ENCODE data around the gene C3orf20. TPM values are rescaled to one million over a fixed set of nuclear protein-coding genes. Genes with fewer than 3 reads are reported as not detected.
A peak's percentile ranks its signal among the peaks of the same experiment; 100 is the strongest.

The C3orf20 gene
- total and polyA plus RNA-seq, 9 of the 15 experiments (the other 6 are each of a cell fraction or from before 2014, with no cell fraction given): 0.04 TPM; not detected in 8

- no TSS peak for BruUV-seq (replicated peaks)
- no peak overlapping the region for H3K4me2 ChIP-seq (ENCODE audit: insufficient read depth, low read length)
- H3K27ac ChIP-seq (ENCODE audit: extremely low read depth, low read depth, low read length): no peak overlapping the region
- DNase-seq (ENCODE audit: extremely low read depth in 1 of 4, low spot score in 3 of 4): peak in 1 of 4 experiments; percentile 3
- peaks cover 4% of the 10 kb centered on the region for H3K9me1 ChIP-seq (ENCODE audit: control insufficient read depth, insufficient read depth, low read length)
- peaks cover 3% of the 10 kb centered on the region; the same call in 1 of the 2 replicates for H4K20me1 ChIP-seq (replicated peaks; ENCODE audit: control insufficient read depth, insufficient read depth, low read length)
- no peak overlapping the region for H3K4me3 ChIP-seq
- H3K36me3 ChIP-seq (ENCODE audit: control insufficient read depth, insufficient read depth, low read length): no peaks in the 10 kb centered on the region
- no peak for FAIRE-seq
- in situ Hi-C loops (cut with MboI): no loop called here
- H3K79me2 ChIP-seq (ENCODE audit: control insufficient read depth, insufficient read depth, low read length): no peaks in the 10 kb centered on the region
- under 1% methylated on average over 11 of the region's 11 CpGs for WGBS (ENCODE audit: insufficient coverage, low coverage, missing lambda C conversion rate)
- ATAC-seq: no peak
- peaks cover 36 to 86% of the 10 kb centered on the region in 2 experiments; a peak in 4 of 5 replicates for H3K27me3 ChIP-seq (ENCODE audit: control insufficient read depth in 2 of 2, insufficient read depth in 2 of 2, low read length in 2 of 2)
- CTCF ChIA-PET (ENCODE audit: low intra/inter-chr PET ratio): no interaction called here
- H3K9me3 ChIP-seq (replicated peaks; ENCODE audit: control insufficient read depth, insufficient read depth, low read depth, low read length): no peaks in the 10 kb centered on the region
- H2AFZ ChIP-seq (ENCODE audit: low read depth, low read length): no peak overlapping the region
- intact Hi-C loops (cut with micrococcal nuclease): no loop called here
- no peak overlapping the region for H3K9ac ChIP-seq (ENCODE audit: insufficient read depth in 1 of 2, low read depth in 2 of 2, low read length in 2 of 2)
- H3K4me1 ChIP-seq (replicated peaks in 1 of 2; ENCODE audit: control insufficient read depth in 2 of 2, insufficient read depth in 2 of 2, low read length in 2 of 2): peaks cover 0 to 5% of the 10 kb centered on the region in 2 experiments; a peak in 2 of 5 replicates
- POLR2A ChIA-PET: interaction anchor here (0.6 to 2.2 kb wide), 4 partner anchors 13 to 906 kb away, joined by 3 to 8 read pairs (median 3); no protein-coding TSS in a partner anchor
- TF ChIP-seq BACH1 (tag; IDR thresholded peaks at IDR 0.05) (no peak), EHMT2 (IDR thresholded peaks at IDR 0.05) (no peak), MYBL2 (IDR thresholded peaks at IDR 0.05; ENCODE audit: low read depth) (no peak), MYBL2 (CRISPR knock-in tag; IDR thresholded peaks at IDR 0.05; ENCODE audit: borderline replicate concordance) (no peak), NFE2 (IDR thresholded peaks at IDR 0.05; ENCODE audit: low read depth) (no peak), BRF1 (IDR thresholded peaks at IDR 0.05; ENCODE audit: borderline replicate concordance, extremely low read depth, insufficient read length) (no peak), ESRRB (CRISPR knock-in tag; IDR thresholded peaks at IDR 0.05; ENCODE audit: borderline replicate concordance) (no peak), MYC (IDR thresholded peaks at IDR 0.05; ENCODE audit: low read depth, low read length) (no peak), MYC (CRISPR knock-in tag; IDR thresholded peaks at IDR 0.05; ENCODE audit: borderline replicate concordance, low read depth) (no peak), THRB (CRISPR knock-in tag; conservative IDR thresholded peaks at IDR 0.05) (no peak)
- TF ChIP-seq, protein P1, sequence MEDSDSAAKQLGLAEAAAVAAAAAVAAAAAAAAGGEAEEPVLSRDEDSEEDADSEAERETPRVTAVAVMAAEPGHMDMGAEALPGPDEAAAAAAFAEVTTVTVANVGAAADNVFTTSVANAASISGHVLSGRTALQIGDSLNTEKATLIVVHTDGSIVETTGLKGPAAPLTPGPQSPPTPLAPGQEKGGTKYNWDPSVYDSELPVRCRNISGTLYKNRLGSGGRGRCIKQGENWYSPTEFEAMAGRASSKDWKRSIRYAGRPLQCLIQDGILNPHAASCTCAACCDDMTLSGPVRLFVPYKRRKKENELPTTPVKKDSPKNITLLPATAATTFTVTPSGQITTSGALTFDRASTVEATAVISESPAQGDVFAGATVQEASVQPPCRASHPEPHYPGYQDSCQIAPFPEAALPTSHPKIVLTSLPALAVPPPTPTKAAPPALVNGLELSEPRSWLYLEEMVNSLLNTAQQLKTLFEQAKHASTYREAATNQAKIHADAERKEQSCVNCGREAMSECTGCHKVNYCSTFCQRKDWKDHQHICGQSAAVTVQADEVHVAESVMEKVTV (CRISPR knock-in tag; IDR thresholded peaks at IDR 0.05): no peak
Measured at GRCh38 chr3:14768182-14768790, 93.3 kb downstream of the C3orf20 start.
